Naive thymus-derived CD8-positive, alpha-beta T cell (primary cell): Measurements from ENCODE around the gene LARGE1. TPM values are rescaled to one million over a fixed set of nuclear protein-coding genes. Genes with fewer than 3 reads are reported as not detected.
"Not testable (repeated sequence)": the region's sequence is repeated elsewhere in the genome, so short reads cannot be mapped to it uniquely, and the experiment has no call there.

Experiments used
- ATAC-seq, 2 donors: fragments of 150-1000 bp; cut with Tn5 transposase in 1 of 2; sonication (Bioruptor Pico), chemical (Tn5 transposase) in 1 of 2; 1 replicate in 1 of 2; 2 replicates in 1 of 2; pipeline ENCODE4 v1.10.0; 2021; ENCODE audit warnings: mild to moderate bottlenecking in 2 of 2, moderate library complexity in 2 of 2
- POLR2A ChIA-PET: fragments of 350-600 bp; sonication (Branson Sonifier 250); formaldehyde crosslinking; loops from one replicate; lab custom pipeline; 2021; ENCODE audit warnings: antibody characterized with exemption; lab: Charles Lee
- DNase-seq, 10 donors: peaks; one replicate each; pipeline versions ENCODE4 v3.0.0 to v3.0.0-alpha.2; 2020 to 2022
- H3K27ac Mint-ChIP-seq, 10 donors: one replicate each; pipeline ENCODE4 v1.8.0; 2020 to 2022; ENCODE audit warnings: mild to moderate bottlenecking in 10 of 10, mixed read lengths in 10 of 10, moderate library complexity in 4 of 10, inconsistent platforms in 1 of 10
- H3K27me3 Mint-ChIP-seq, 5 donors: one replicate each; pipeline ENCODE4 v1.8.0; 2021 to 2022; ENCODE audit warnings: mixed read lengths in 5 of 5
- H3K36me3 Mint-ChIP-seq, 3 donors: one replicate each; pipeline ENCODE4 v1.8.0; 2020 to 2022; ENCODE audit warnings: mixed read lengths in 3 of 3, mild to moderate bottlenecking in 2 of 3, inconsistent platforms in 1 of 3
- H3K4me1 Mint-ChIP-seq, 4 donors: one replicate each; pipeline ENCODE4 v1.8.0; 2021 to 2022; ENCODE audit warnings: mixed read lengths in 4 of 4
- H3K4me3 Mint-ChIP-seq, 10 donors: one replicate each; pipeline ENCODE4 v1.8.0; 2020 to 2022; ENCODE audit warnings: mild to moderate bottlenecking in 10 of 10, mixed read lengths in 10 of 10, moderate library complexity in 6 of 10, inconsistent platforms in 1 of 10
- H3K9me3 Mint-ChIP-seq, 9 donors: one replicate each; pipeline ENCODE4 v1.8.0; 2020 to 2022; ENCODE audit warnings: mixed read lengths in 9 of 9, mild to moderate bottlenecking in 3 of 9, inconsistent platforms in 1 of 9, moderate library complexity in 1 of 9
- polyA plus RNA-seq, 3 donors: library from polyadenylated mRNA; unstranded; fragments of 300-500 nt; fragmentation: Illumina TruSeq; gene quantifications; one replicate each; pipeline ENCODE4 v1.2.3, GENCODE V29; 2021
- total RNA-seq, 8 experiments: library from RNA in 2 of 8; stranded (reverse) in 2 of 8; gene quantifications; one replicate each; pipeline ENCODE4 v1.2.3 and lab custom pipeline; 2021 to 2026

Gene LARGE1
- total and polyA plus RNA-seq, 5 experiments from 2014 or later: 0.07 to 3.0 (median 2.6) TPM; not detected in 2

DNA sequence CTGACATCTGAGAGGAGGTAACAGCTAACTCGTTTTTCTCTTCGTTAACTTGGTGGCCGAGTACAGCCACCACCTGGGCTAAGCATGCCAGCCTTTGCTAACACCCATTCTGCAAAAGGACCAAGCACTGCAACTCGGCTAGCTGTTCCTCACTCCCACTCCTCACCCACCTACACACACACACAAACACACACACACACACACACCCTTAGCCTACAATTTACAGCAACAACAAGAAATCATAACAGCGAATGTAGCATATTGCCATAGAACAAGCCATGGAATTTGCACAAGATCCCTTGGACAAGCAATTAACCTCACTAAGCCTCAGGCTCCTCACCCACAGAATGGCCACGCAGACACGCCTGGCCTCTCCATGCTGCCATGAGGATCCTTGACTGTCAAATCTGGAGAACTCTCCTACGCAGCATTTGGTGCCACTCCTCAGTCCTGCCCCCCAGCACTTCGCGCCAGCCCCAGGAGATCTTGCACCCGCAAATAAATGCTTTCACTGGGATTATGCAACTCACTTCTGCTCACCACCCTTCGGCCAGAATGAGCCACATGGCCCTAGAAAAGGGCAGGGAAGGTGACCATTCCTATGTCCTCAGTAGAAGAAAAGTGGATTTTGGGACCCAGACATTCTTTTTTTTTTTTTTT is 58.9 kb downstream of the LARGE1 start:
- Mint-ChIP-seq H3K4me3 (no peak overlapping the region), H3K9me3 (peaks cover 0 to 5% (median 0%) of the 10 kb centered on the region in 9 donors), H3K4me1 (peaks cover 0 to 5% (median 0%) of the 10 kb centered on the region in 4 donors), H3K27me3 (peaks cover 0 to 1% (median 0%) of the 10 kb centered on the region in 5 donors), H3K27ac (no peak overlapping the region), H3K36me3 (no peaks in the 10 kb centered on the region)
- ATAC-seq (no peak), DNase-seq (no peak)
- POLR2A ChIA-PET: no interaction called here

DNA sequence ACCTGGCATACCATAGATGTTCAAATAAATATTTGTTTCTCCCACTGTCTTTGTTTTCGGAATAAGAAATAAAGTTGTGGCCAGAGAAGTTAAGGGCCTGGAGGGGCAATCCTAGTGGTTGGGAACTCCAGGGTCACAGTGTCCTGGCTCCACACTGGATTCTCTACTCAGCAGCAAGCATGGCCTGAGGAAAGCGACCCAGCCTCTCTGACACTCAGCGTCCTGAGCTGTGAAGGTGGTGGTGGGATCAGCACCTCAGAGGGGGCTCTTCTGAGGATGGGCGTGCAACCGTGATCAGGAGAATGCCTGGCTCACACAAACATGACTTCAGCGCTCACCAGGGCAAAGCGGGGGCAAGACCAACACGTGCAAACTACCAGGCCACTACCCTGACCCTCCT is 59.9 kb downstream of the LARGE1 start:
- Mint-ChIP-seq H3K4me3 (no peak overlapping the region), H3K9me3 (peaks cover 0 to 5% (median 0%) of the 10 kb centered on the region in 9 donors), H3K4me1 (peaks cover 0 to 5% (median 0%) of the 10 kb centered on the region in 4 donors), H3K36me3 (no peaks in the 10 kb centered on the region), H3K27me3 (peaks cover 0 to 1% (median 0%) of the 10 kb centered on the region in 5 donors), H3K27ac (no peak overlapping the region)
- ATAC-seq (no peak), DNase-seq (no peak)
- POLR2A ChIA-PET: no interaction called here

DNA sequence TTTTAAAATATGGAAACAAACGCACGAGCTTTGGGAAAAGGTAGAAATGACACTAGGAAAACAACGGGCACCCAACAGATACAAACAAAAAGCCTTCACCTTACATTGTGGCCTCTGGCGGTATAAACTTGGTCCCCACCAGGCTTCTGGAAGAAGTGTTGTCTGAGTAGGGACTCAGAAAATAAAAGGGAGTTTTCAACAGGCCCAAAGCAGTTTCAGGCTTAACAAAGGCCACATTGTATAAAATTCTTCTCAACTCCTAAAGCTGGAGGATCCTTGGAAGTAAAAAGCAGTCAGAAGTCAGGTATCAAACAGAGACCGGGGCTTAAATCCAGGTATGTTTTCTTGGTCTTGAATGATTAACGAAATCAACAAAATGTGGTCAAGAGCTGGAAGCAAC is 61.0 kb downstream of the LARGE1 start:
- Mint-ChIP-seq H3K27me3 (peaks cover 0 to 1% (median 0%) of the 10 kb centered on the region in 5 donors), H3K4me3 (no peak overlapping the region)
- POLR2A ChIA-PET: no interaction called here

DNA sequence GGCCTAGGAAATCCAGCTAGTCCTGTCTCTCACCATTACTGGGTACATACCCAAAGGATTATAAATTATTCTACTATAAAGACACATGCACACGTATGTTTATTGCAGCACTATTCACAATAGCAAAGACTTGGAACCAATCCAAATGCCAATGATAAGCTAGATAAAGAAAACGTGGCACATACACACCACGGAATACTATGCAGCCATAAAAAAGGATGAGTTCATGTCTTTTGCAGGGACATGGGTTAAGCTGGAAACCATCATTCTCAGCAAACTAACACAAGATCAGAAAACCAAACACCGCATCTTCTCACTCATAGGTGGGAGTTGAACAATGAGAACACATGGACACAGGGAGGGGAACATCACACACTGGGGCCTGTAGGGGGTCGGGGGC is 61.6 kb downstream of the LARGE1 start:
- H3K27me3 Mint-ChIP-seq, H3K4me3 Mint-ChIP-seq, ATAC-seq, H3K9me3 Mint-ChIP-seq, POLR2A ChIA-PET, DNase-seq, H3K36me3 Mint-ChIP-seq, H3K27ac Mint-ChIP-seq: not testable (repeated sequence)
- peaks cover 3 to 11% (median 8%) of the 10 kb centered on the region in 4 donors for H3K4me1 Mint-ChIP-seq

More for the DNA sequence above, 61.0 kb downstream of the LARGE1 start:
- no peak for ATAC-seq
- Mint-ChIP-seq H3K9me3 (peaks cover 0 to 4% (median 0%) of the 10 kb centered on the region in 9 donors), H3K27ac (no peak overlapping the region), H3K36me3 (peaks cover 0 to 6% (median 0%) of the 10 kb centered on the region in 3 donors), H3K4me1 (peaks cover 0 to 5% (median 3%) of the 10 kb centered on the region in 4 donors)
- no peak for DNase-seq

DNA sequence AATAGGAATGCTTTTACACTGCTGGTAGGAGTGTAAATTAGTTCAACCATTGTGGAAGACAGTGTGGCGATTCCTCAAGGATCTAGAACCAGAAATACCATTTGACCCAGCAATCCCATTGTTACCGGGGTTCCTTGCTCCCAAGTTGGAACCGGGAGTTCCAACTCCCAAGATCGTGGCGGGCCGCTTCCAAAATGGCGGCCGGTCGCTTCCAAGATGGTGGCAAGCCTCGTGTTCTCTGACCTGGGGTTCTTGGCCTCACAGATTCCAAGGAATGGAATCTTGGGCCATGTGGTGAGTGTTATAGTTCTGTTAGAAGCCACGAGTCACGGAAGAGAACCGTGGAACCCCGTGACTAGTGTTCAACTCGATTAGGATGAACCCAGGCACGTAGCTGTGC is 62.5 kb downstream of the LARGE1 start:
- POLR2A ChIA-PET, ATAC-seq, H3K4me3 Mint-ChIP-seq, H3K9me3 Mint-ChIP-seq, DNase-seq, H3K27ac Mint-ChIP-seq, H3K27me3 Mint-ChIP-seq, H3K36me3 Mint-ChIP-seq: not testable (repeated sequence)
- H3K4me1 Mint-ChIP-seq: peaks cover 4 to 19% (median 16%) of the 10 kb centered on the region in 4 donors

DNA sequence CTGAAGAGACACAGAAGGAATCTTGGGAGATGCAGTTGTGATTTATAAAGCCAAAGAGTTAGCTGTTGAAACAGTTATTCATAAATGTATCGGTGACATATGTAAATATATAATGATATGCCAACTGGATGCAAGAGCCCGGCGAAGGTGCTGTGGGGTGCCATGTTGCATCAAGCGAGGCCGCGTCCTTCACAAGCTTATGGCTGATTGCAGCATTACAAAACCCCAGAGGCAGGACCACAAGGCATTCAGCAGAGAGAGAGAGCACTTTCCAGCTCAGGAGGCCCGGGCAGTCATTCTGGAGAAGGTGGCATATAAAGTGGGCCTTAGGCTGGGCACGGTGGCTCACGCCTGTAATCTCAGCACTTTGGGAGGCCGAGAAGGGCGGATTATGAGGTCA is 65.6 kb downstream of the LARGE1 start:
- ATAC-seq (no peak), DNase-seq (no peak)
- POLR2A ChIA-PET: no interaction called here
- Mint-ChIP-seq H3K9me3 (peaks cover 0 to 3% (median 0%) of the 10 kb centered on the region in 9 donors), H3K27ac (peak overlapping the region in 3 of 10 donors; percentile 74 to 95 (median 89)), H3K27me3 (no peaks in the 10 kb centered on the region), H3K4me3 (peak overlapping the region in 7 of 10 donors; percentile 65 to 91 (median 84)), H3K36me3 (peaks cover 0 to 6% (median 0%) of the 10 kb centered on the region in 3 donors), H3K4me1 (peaks cover 4 to 20% (median 16%) of the 10 kb centered on the region in 4 donors)

DNA sequence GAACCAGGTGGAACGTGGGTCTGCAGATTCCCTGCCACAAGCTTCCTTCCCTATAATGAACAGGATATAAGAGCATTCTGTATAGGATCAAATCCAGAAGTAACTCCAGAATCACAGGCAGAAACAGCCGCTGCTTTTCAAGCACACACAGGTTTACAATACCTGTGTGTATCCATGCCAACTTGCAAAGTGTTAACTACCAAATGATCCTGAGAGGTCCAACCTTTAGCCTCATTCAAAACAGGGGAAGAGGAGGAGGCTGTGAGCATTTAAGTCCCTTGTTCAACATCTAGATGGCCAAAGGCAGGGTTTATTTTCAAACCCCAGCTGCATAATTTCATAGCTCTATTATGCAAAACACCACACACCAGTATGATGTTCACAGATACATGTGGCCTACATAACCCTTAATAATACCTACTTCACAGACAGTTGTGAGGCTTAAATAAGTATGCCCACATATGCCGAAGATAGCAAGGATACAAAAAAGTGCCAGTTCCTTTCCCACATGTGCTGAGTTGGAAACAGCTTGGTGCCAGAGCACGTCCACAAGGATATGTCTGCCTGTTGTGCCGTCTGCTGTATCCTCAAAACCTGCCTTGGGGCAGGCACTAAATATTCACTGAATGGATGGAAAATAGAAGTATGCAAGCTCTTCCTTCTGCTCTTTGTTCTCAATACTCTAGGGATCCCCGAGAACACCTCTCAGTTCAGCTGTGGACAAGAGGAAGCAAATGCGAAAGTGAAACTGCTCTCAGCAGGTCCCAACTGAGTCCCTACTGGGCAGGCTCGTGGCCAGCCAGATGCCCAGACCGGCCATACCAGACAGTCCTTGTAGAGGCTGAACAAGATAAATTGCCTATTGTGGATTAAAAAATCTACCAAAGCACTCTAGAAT is 66.8 kb downstream of the LARGE1 start:
- no peaks in the 10 kb centered on the region for H3K27me3 Mint-ChIP-seq
- peaks cover 4 to 20% (median 16%) of the 10 kb centered on the region in 4 donors for H3K4me1 Mint-ChIP-seq

DNA sequence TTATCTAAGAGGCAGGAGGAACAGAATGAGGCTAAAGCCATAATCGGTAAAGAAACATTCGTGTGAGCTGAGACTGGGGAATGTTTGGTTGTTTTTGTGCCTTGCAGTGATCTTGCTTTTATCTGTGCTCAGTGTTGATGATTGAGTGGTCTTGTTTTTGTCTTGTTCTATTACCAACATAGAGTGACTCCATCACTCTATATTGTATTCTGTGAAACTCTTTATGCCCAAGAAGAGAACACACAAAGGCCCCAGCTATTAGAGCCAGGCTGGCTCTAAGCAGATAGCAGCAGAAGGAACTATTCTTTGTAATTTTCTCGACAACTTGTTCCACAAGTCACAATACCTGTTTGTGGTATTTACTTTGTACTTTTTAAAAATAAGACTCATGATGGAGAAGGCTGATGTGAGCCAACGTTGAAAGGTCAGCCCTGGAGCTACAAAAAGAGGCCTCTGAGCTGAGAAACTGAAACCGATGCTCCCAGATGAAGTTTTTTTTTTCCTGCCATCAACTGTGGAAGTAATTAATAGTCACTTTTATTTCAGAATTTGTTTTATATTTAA is 68.4 kb downstream of the LARGE1 start:
- Mint-ChIP-seq H3K9me3 (peaks cover 0 to 13% (median 7%) of the 10 kb centered on the region in 9 donors), H3K4me1 (peaks cover 4 to 20% (median 16%) of the 10 kb centered on the region in 4 donors), H3K4me3 (no peak overlapping the region), H3K36me3 (peaks cover 0 to 6% (median 4%) of the 10 kb centered on the region in 3 donors), H3K27me3 (no peaks in the 10 kb centered on the region), H3K27ac (peak overlapping the region in 1 of 10 donors; percentile 14)
- DNase-seq (no peak), ATAC-seq (no peak)
- POLR2A ChIA-PET: no interaction called here

More for the DNA sequence above, 66.8 kb downstream of the LARGE1 start:
- ATAC-seq: peak in 1 of 2 donors; percentile 35
- peak overlapping the region; percentile 75 to 91 (median 86) for H3K4me3 Mint-ChIP-seq
- peak overlapping the region; percentile 26 to 95 (median 78) for H3K27ac Mint-ChIP-seq
- peaks cover 0 to 6% (median 4%) of the 10 kb centered on the region in 3 donors for H3K36me3 Mint-ChIP-seq
- peak in 1 of 10 donors; percentile 4 for DNase-seq
- POLR2A ChIA-PET: no interaction called here
- H3K9me3 Mint-ChIP-seq: peaks cover 0 to 8% (median 0%) of the 10 kb centered on the region in 9 donors

DNA sequence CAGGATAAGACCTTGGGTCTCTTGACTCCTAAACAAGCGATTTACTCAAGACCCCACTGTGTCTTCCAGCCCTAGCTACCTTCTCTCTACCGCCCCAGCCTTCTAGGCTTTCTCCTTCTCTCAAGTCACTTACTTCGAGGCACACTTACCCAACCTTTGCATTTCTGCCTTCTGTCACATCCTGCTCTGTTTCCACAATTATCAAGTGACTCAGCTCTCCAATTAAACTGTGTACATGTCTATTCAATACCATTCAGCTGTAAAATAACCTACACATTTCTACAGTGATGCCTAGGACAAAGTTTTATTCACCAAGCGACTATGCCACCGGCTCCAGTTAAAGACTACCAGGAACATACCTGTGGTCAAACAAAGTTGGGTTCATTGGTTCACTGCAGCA is 69.0 kb downstream of the LARGE1 start:
- Mint-ChIP-seq H3K4me3 (no peak overlapping the region), H3K27me3 (no peaks in the 10 kb centered on the region), H3K27ac (peak overlapping the region in 1 of 10 donors; percentile 38), H3K36me3 (peaks cover 0 to 6% (median 4%) of the 10 kb centered on the region in 3 donors), H3K4me1 (peaks cover 4 to 20% (median 16%) of the 10 kb centered on the region in 4 donors), H3K9me3 (peaks cover 0 to 19% (median 8%) of the 10 kb centered on the region in 9 donors)
- POLR2A ChIA-PET: no interaction called here
- ATAC-seq: no peak
- DNase-seq: no peak

DNA sequence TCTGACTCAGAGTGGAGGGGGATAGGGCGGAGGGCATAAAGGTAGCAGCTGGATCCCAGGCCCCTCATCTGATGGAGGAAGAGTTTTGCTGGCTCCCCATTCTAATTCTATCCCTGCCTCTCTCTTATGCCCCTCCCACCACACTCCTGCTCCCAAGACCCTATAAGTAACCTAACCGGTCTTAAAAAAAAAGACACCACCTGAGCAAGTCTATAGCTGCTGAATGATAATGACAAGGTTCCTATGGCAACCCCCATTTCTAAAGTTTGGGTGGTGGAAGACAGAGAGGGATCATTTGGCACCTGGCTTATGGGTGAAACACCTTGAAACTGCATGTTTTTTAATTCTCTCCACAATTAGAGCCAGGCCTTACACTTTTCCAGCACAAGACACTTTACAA is 69.6 kb downstream of the LARGE1 start:
- peaks cover 4 to 20% (median 16%) of the 10 kb centered on the region in 4 donors for H3K4me1 Mint-ChIP-seq
- POLR2A ChIA-PET: no interaction called here
- H3K9me3 Mint-ChIP-seq: peaks cover 3 to 24% (median 12%) of the 10 kb centered on the region in 9 donors
- no peaks in the 10 kb centered on the region for H3K27me3 Mint-ChIP-seq
- ATAC-seq (no peak), DNase-seq (no peak)
- no peak overlapping the region for H3K4me3 Mint-ChIP-seq
- H3K36me3 Mint-ChIP-seq: peaks cover 0 to 6% (median 4%) of the 10 kb centered on the region in 3 donors
- no peak overlapping the region for H3K27ac Mint-ChIP-seq

DNA sequence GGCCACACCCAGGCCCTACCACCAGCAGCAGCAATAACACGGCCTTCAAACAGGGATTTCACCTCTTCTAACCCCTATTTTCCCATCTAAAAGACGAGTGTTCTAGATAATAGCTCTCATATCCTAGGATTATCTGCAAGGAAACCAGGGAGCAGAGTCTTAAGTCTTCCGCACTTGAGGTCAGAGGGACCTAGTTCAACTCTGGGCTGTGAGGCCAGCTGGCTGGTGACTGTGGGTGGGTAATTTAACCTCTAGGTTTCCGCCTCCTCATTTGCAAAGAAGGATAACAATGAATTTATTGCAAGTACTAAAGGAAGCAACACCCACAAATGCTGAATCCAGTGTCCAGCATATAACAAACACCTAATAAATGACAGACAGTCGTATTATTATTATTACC is 70.1 kb downstream of the LARGE1 start:
- H3K27me3 Mint-ChIP-seq: no peaks in the 10 kb centered on the region
- H3K9me3 Mint-ChIP-seq: peaks cover 4 to 27% (median 13%) of the 10 kb centered on the region in 9 donors
- POLR2A ChIA-PET: no interaction called here
- H3K4me3 Mint-ChIP-seq: no peak overlapping the region
- H3K4me1 Mint-ChIP-seq: peaks cover 4 to 20% (median 16%) of the 10 kb centered on the region in 4 donors
- H3K36me3 Mint-ChIP-seq: peaks cover 0 to 6% (median 4%) of the 10 kb centered on the region in 3 donors
- DNase-seq (no peak), ATAC-seq (no peak)
- no peak overlapping the region for H3K27ac Mint-ChIP-seq

DNA sequence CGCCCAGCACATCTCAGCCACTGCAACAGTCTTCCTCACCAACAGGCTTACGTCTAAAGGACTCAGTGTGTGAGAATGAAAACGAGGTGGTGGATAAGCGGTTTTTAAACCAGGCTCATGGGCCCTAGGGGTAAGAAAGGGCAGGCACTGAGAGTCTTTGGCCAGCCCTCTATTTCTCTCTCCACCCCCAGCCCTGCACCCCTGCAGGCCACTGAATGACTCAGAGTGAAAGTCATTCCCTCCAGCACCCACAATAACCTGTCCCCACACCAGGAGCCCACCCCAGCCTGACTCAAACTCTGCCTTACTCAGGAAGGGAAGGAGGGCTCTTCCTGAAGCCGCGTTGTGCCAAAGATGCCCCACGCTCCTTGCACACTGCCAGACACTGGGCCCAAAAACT is 72.0 kb downstream of the LARGE1 start:
- POLR2A ChIA-PET: no interaction called here
- Mint-ChIP-seq H3K27ac (no peak overlapping the region), H3K36me3 (peaks cover 0 to 4% (median 0%) of the 10 kb centered on the region in 3 donors), H3K9me3 (peaks cover 4 to 27% (median 15%) of the 10 kb centered on the region in 9 donors), H3K4me3 (no peak overlapping the region), H3K4me1 (peaks cover 0 to 5% (median 4%) of the 10 kb centered on the region in 4 donors), H3K27me3 (no peaks in the 10 kb centered on the region)
- DNase-seq (no peak), ATAC-seq (no peak)
